Measurements from ENCODE around the gene AGTPBP1.

GRCh38 chr9:85737671-85738070, 4.1 kb downstream of the AGTPBP1 start:
- TF ChIP-seq CTCF (conservative IDR thresholded peaks at IDR 0.05) (no peak), ZFX (IDR thresholded peaks at IDR 0.05) (no peak)

All from C4-2B (cell line).